Measurements from ENCODE around the gene BMX. TPM values are rescaled to one million over a fixed set of nuclear protein-coding genes. Genes with fewer than 3 reads are reported as not detected.

The BMX gene
- total and polyA plus RNA-seq, 9 of the 15 experiments (the other 6 are each of a cell fraction or from before 2014, with no cell fraction given): 0.45 to 4.2 (median 1.8) TPM

GRCh38 chrX:15507005-15507404 is 6.4 kb downstream of the BMX start:
- no peak for TF ChIP-seq AFF4 (CRISPR knock-in tag; IDR thresholded peaks at IDR 0.05)
- no peak for TF ChIP-seq L3MBTL2 (IDR thresholded peaks at IDR 0.05)
- TF ChIP-seq MED1 (CRISPR knock-in tag; IDR thresholded peaks at IDR 0.05; ENCODE audit: borderline replicate concordance): no peak
- no peak for TF ChIP-seq NBN (IDR thresholded peaks at IDR 0.05; ENCODE audit: low read depth)
- no peak for TF ChIP-seq MCM3 (IDR thresholded peaks at IDR 0.05)
- no peak for TF ChIP-seq ZC3H11A (IDR thresholded peaks at IDR 0.05; ENCODE audit: low read depth, low read length)
- TF ChIP-seq ZNF830 (CRISPR knock-in tag; IDR thresholded peaks at IDR 0.05): no peak
- TF ChIP-seq ZNF324 (CRISPR knock-in tag; IDR thresholded peaks at IDR 0.05): no peak
- TF ChIP-seq PTRF (tag; IDR thresholded peaks at IDR 0.05): no peak
- TF ChIP-seq KDM4B (IDR thresholded peaks at IDR 0.05; ENCODE audit: borderline replicate concordance in 2 of 2, low read depth in 1 of 2): no peak
- no peak for TF ChIP-seq SAP30 (IDR thresholded peaks at IDR 0.05; ENCODE audit: borderline replicate concordance, insufficient read depth, low read depth, low read length, poor library complexity, severe bottlenecking)
- TF ChIP-seq KAT8 (IDR thresholded peaks at IDR 0.05; ENCODE audit: low read depth): no peak
- TF ChIP-seq ZEB2 (IDR thresholded peaks at IDR 0.05): no peak
- Histone ChIP-seq H3K27ac (ENCODE audit: extremely low read depth, low read depth, low read length) (no peak overlapping the region), H3K36me3 (ENCODE audit: control insufficient read depth, insufficient read depth, low read length) (no peaks in the 10 kb centered on the region; the same call in 2 of the 3 replicates), H3K27me3 (ENCODE audit: control insufficient read depth in 2 of 2, insufficient read depth in 2 of 2, low read length in 2 of 2) (no peaks in the 10 kb centered on the region), H3K9me3 (replicated peaks; ENCODE audit: control insufficient read depth, insufficient read depth, low read depth, low read length) (no peaks in the 10 kb centered on the region), H3K4me2 (ENCODE audit: insufficient read depth, low read length) (no peak overlapping the region), H3K4me3 (no peak overlapping the region), H3K4me1 (replicated peaks in 1 of 2; ENCODE audit: control insufficient read depth in 2 of 2, insufficient read depth in 2 of 2, low read length in 2 of 2) (peaks cover 0 to 26% of the 10 kb centered on the region in 2 experiments; a peak in 4 of 5 replicates), H3K79me2 (ENCODE audit: control insufficient read depth, insufficient read depth, low read length) (no peaks in the 10 kb centered on the region), H3K9ac (ENCODE audit: insufficient read depth in 1 of 2, low read depth in 2 of 2, low read length in 2 of 2) (no peak overlapping the region), H3K9me1 (ENCODE audit: control insufficient read depth, insufficient read depth, low read length) (no peaks in the 10 kb centered on the region), H2AFZ (ENCODE audit: low read depth, low read length) (no peak overlapping the region), H4K20me1 (replicated peaks; ENCODE audit: control insufficient read depth, insufficient read depth, low read length) (no peaks in the 10 kb centered on the region)
- 90% methylated on average over 5 of the region's 5 CpGs for WGBS (ENCODE audit: insufficient coverage, low coverage, missing lambda C conversion rate)
- ChIA-PET CTCF (ENCODE audit: low intra/inter-chr PET ratio) (no interaction called here), POLR2A (interaction anchor here (0.8 to 1.0 kb wide), 2 partner anchors 15 to 44 kb away, joined by 3 read pairs; no protein-coding TSS in a partner anchor)
- BruUV-seq (replicated peaks): no TSS peak
- DNase-seq (ENCODE audit: extremely low read depth in 1 of 4, low spot score in 3 of 4) (no peak), ATAC-seq (no peak), FAIRE-seq (no peak)
- intact Hi-C loops (cut with micrococcal nuclease): no loop called here
- in situ Hi-C loops (cut with MboI): loop anchor here (5.0 kb wide), 1 partner anchor 55 kb away; no protein-coding TSS in a partner anchor
